Stimulated activated CD8-positive, alpha-beta memory T cell treated with anti-CD3 and anti-CD28 coated beads, Interleukin-7, amount 100 ng/mL, for 1 hour (primary cell): ENCODE data around the gene MAGI2.

Experiments
- DNase-seq, 2 donors: peaks; one replicate each; pipeline ENCODE4 v3.0.0-alpha.2; 2020; ENCODE audit warnings: low read depth in 2 of 2

Gene MAGI2

DNA sequence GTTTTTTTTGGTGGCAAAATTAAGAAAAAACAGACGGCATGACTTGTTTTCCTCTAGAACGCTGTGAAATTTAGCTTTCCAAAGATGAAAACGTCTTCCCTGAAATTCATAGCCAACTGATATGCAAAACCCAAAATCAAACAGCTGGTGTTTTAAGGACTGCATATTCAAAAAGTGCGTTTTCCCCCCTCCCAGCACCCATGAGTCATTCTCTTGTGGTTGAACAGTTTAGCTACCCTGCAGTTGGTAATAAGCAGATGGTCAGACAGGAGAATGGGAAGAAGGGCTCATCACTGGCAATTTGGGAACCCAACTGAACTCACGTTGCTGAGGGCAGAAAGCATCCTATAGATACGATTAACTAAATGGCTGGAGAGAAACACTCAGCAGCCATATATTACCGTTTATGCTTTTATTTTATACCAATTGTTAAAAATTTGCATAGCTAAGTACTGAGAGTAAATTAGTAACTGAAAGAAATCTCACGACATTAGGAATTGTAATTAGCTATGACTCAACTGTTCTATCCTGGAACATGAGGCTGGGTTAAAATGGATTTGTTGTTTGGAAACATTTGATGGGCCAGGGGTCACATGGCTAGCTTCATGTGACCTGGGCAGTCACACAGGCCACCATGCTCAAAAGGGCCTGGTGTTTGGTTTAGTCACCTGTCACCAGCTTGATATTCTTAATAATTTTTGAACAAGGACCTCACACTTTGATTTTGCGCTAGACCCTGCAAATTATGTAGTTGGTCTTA, 1311.8 kb downstream of the MAGI2 start:
- DNase-seq, result no peak

GRCh38 chr7:78140109-78140508, 1313.4 kb downstream of the MAGI2 start:
- no peak for DNase-seq

- no peak for DNase-seq
These were observed 1314.1 kb downstream of the MAGI2 start for GRCh38 chr7:78139335-78139734.

DNA sequence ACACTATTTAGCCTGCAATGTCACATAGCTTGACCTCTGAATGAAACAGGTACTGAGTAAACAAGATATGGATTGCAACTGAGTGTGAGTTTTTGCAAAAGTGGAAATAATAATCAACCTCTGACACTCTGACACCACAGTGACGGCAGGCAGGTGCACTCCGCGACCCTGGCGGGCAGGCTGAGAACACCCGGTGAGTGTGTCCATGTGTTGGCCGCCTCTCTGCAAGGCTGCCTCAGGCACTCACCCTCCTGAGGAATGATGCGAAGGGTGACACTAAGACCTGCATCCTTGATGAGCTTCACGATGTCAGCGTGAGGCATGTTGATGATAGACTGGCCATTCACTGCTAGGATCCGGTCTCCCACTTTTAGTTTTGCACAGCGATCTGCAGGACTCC, 1318.7 kb downstream of the MAGI2 start:
- no peak for DNase-seq

- DNase-seq, result no peak
These were observed 1319.2 kb downstream of the MAGI2 start for GRCh38 chr7:78134256-78134655.

GRCh38 chr7:78130446-78131215, 1322.8 kb downstream of the MAGI2 start:
- DNase-seq, result no peak

- DNase-seq, result no peak
These were observed 1323.6 kb downstream of the MAGI2 start for GRCh38 chr7:78129865-78130264.

DNA sequence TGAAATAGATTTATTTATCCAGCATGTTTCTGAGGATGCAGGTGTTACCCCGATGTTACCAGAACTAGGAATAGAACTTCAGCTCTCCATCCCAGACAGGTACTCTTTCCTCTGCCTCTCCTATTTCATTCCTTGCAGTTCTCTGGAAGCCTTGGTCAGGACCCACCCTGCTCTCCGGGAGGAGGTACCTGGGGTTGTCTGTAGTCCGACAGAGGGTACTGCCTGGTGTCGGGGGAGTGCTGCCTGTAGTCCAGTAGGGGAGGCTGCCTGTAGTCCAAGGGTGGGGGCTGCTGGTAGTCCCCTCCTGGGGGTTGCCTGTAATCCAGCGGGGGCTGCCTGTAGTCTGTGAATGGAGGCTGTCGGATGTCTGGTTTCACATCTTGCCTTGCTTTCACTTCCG, 1326.5 kb downstream of the MAGI2 start:
- DNase-seq, result no peak

DNA sequence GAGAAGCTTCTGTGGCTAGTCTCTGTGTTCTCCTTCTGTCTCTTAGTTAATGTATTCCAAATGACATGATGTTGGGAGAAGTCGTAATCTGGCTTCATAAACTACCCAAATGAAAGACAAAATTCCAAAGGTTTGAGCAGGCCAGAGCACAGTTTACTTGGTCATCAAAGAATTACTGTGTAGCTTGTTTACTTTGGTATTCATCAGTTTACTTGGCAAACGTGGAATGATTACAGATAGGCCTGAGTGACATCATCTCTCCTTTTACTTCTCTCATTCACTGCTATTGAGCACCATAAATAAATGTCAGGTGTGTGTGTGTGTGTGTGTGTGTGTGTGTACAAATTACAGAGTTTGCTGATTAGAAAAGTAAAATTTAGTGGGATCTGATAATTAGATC, 1327.6 kb downstream of the MAGI2 start:
- DNase-seq, result no peak

GRCh38 chr7:78124216-78124615, 1329.3 kb downstream of the MAGI2 start:
- DNase-seq, result no peak

DNA sequence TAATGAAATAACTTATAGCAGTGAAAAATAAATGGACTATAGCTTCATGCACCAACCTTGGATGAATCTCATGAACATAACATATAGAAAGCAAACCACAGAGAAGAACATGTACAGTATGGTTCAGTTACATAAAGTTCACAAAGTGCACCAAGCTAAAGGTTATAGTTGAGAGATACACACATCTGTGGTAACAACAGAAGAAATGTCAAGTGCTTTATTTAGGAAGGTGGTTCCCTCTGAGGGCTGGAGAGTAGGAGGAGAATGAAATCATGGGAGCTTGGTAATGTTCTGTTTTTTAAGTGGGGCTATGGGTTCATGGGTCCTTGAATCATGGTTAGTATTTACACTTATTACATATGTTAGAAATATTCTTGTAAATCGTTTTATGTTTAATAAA, 1331.6 kb downstream of the MAGI2 start:
- no peak for DNase-seq

DNA sequence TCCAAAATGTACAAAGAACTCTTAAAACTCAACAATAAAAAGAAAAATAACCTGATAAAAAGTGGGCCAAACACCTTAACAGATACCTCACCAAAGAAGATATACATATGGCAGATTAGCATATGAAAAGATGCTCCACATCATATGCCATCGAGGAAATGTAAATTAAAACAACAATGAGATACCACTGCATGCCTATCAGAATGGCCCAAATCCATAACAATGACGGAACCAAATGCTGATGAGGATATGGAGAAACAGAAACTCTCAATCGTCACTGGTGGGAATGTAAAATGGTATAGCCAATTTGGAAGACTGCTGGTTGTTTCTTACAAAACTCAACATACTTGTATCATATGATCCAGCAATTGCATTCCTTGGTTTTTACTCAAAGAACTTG, 1335.0 kb downstream of the MAGI2 start:
- DNase-seq, result no peak

GRCh38 chr7:78115876-78116275, 1337.6 kb downstream of the MAGI2 start:
- no peak for DNase-seq

- no peak for DNase-seq
These were observed 1338.5 kb downstream of the MAGI2 start for GRCh38 chr7:78114993-78115392.

DNA sequence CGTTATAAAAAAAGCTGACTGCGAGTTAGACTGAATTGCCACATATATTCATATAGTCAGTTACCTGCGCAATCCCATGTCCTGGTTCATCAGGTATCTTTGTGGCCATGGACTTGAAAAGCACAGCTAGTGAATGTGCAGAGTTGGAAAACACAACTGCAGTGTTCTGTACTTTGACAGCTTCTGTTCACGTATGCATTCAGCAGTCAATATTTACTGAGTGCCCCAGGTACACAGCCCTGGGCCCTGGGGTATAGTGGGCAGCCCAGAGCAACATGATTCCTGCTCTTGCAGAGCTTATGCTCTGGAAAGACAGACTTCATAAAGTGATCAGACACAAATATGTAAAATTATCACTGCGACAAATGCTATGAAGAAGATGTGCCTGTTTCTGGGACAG, 1341.0 kb downstream of the MAGI2 start:
- DNase-seq, result no peak

DNA sequence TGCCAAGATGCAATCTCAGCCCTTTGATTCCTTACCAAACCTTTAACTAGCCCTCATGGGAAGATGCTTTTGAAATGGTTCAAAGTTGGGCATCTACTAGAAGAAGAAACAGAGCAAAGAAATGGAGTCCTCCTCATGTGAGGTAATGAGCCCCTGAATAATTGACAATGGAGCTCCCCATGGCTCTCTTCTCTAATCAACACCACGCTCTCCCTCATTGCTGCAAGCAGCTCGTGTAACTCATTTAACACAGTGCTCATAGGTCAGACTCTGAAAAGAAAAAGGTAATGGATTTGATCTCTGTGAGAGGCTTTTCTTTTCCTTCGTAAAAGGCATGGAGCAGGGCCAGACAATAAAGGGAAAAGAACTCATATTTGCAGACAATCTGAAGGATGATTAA, 1342.1 kb downstream of the MAGI2 start:
- no peak for DNase-seq

DNA sequence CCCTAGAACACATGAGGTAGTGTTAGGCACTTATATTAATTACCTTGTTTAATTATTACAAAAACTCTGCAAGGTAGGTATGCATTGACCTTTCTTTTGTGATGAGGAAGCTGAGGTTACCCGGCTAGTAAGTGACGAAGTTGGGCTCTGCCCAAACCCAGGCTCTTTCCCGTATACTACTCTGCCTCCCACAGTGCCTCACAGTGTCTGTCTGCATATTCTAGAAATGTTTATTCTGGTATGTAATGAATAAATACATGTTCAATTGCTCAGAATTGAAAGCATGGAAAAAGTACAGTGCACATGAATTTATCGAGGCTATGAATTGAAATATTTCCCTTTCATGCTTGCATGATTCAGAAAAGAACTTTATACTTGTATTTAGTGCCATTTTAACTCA, 1350.0 kb downstream of the MAGI2 start:
- no peak for DNase-seq

- DNase-seq, result no peak
These were observed 1352.4 kb downstream of the MAGI2 start for GRCh38 chr7:78101076-78101475.

DNA sequence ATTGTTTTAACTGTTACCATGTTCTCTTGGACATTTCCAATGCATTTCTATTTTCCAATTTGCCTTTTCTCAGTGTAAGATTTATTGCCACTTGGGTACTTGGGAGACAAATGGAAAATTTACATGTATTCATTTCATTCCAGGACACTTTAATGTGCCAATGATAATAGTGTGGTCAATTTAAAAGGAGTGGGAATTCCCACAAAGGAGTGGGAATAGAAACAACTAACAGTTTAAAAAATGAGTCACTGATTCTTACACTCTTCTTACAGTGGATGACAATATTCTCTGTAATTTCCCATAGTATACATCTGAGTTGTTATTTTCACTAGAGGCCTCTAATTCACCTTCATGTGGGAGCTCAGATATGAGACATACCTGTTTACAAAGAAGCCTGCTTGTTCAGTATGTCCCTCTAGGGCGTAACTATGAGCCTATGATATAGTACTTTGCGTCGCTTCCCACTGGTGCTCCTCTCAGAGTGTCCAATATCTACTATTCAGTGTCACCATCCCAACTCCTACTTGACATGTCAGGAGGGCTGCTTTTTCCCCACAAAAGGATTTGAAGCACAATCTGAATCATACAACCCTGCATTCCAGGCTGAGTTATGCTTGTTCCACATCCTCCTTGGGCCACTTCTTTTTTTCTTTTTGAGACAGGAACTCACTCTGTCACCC, 1353.6 kb downstream of the MAGI2 start:
- DNase-seq, result no peak

DNA sequence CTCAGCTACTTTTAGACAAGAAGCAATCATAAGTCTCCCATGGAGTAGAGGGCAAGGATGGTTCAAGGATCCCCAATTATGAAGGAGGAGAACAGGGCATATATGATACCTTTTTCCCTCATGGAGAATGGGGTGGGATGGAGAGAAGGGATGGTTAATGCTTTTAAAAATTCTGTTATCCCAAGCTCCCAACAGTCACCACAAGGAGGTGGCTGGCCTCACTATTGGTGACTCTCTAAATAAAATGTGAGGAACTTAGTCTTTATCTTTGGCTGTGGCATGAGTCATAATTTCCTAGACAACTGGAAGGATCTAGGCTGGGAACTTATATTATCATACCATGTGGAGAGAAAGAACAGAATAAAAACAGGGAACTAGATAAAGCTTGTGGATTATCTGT, 1357.9 kb downstream of the MAGI2 start:
- no peak for DNase-seq

DNA sequence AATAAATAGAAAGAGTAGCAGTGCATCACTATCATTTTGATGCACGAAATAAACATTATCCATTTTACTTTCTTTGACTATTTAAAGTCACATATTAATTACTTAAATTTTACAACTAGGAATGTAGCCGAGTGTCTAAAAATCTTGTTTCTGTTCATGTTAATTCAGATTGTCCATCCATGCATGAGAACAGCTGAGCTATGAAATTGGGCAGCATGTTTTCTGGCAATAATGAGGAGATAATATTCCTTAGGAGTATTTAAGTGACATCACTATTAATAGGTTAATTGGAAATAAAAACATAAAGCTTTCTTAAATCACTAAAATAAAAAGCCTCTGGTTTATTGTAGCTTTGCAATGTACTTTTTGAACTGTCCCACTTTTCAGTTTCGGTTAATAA, 1361.1 kb downstream of the MAGI2 start:
- no peak for DNase-seq

DNA sequence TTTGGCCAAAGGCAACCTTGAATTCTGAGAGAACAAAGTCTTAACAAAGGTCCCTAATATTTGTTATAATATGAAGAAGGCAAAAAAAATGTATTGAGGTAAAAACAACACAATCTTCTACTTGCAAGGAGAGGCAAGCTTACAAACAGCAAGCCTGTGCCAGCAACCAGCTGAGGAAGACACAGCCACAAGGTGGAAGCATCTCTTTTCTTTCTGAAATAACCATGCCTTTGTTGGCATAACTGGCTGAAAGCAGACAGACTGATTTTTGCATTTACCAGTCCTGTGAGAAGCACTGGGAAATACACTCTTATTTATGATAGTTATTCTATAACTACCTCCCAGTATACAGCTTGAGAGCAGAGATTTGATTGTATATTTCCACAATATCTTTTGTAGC, 1362.9 kb downstream of the MAGI2 start:
- no peak for DNase-seq
